Measurements from ENCODE around the gene SLC52A3. TPM values are rescaled to one million over a fixed set of nuclear protein-coding genes. Genes with fewer than 3 reads are reported as not detected.

The SLC52A3 gene
- total RNA-seq, 2 donors from 2014 or later = 15.6 to 19.7 TPM

GRCh38 chr20:774016-774659 lies 5.8 kb upstream of the SLC52A3 start:
- no peak overlapping the region for H3K27ac ChIP-seq
- H3K9ac ChIP-seq (ENCODE audit: low read depth in 2 of 2, low read length in 2 of 2) = peak overlapping the region; percentile 48 to 64
- no peak for DNase-seq
- TF ChIP-seq CTCF (IDR thresholded peaks at IDR 0.05) = no peak
- intact Hi-C loops (cut with DNase I) = no loop called here
- no peaks in the 10 kb centered on the region for H3K27me3 ChIP-seq
- no peaks in the 10 kb centered on the region for H3K9me3 ChIP-seq
- no peak overlapping the region for H3K4me3 ChIP-seq
- H3K4me1 ChIP-seq = no peaks in the 10 kb centered on the region
- H3K36me3 ChIP-seq = no peaks in the 10 kb centered on the region

- DNase-seq = no peak
- Histone ChIP-seq H3K9me3 (no peaks in the 10 kb centered on the region), H3K9ac (ENCODE audit: low read depth in 2 of 2, low read length in 2 of 2) (peak overlapping the region in 1 of 2 donors; percentile 19), H3K4me3 (no peak overlapping the region), H3K4me1 (no peaks in the 10 kb centered on the region), H3K36me3 (no peaks in the 10 kb centered on the region), H3K27me3 (no peaks in the 10 kb centered on the region), H3K27ac (no peak overlapping the region)
- no peak for TF ChIP-seq CTCF (IDR thresholded peaks at IDR 0.05)
- intact Hi-C loops (cut with DNase I) = no loop called here
Measured at GRCh38 chr20:772806-773205, 4.5 kb upstream of the SLC52A3 start.

GRCh38 chr20:771741-772464 lies 3.6 kb upstream of the SLC52A3 start:
- intact Hi-C loops (cut with DNase I) = no loop called here
- no peak overlapping the region for H3K27ac ChIP-seq
- H3K4me1 ChIP-seq = no peaks in the 10 kb centered on the region
- H3K36me3 ChIP-seq = no peaks in the 10 kb centered on the region
- no peaks in the 10 kb centered on the region for H3K9me3 ChIP-seq
- no peaks in the 10 kb centered on the region for H3K27me3 ChIP-seq
- no peak overlapping the region for H3K4me3 ChIP-seq
- peak overlapping the region; percentile 25 to 56 for H3K9ac ChIP-seq (ENCODE audit: low read depth in 2 of 2, low read length in 2 of 2)
- no peak for TF ChIP-seq CTCF (IDR thresholded peaks at IDR 0.05)
- DNase-seq = no peak

- Histone ChIP-seq H3K36me3 (no peaks in the 10 kb centered on the region), H3K9ac (ENCODE audit: low read depth in 2 of 2, low read length in 2 of 2) (no peak overlapping the region), H3K27ac (no peak overlapping the region), H3K4me3 (no peak overlapping the region), H3K27me3 (no peaks in the 10 kb centered on the region), H3K4me1 (no peaks in the 10 kb centered on the region), H3K9me3 (no peaks in the 10 kb centered on the region)
- no peak for TF ChIP-seq CTCF (IDR thresholded peaks at IDR 0.05)
- DNase-seq = no peak
- intact Hi-C loops (cut with DNase I) = no loop called here
Measured at GRCh38 chr20:770691-771090, 2.4 kb upstream of the SLC52A3 start.

GRCh38 chr20:766906-767305 lies 1.4 kb downstream of the SLC52A3 start:
- no peak overlapping the region for H3K4me3 ChIP-seq
- intact Hi-C loops (cut with DNase I) = no loop called here

More at GRCh38 chr20:766906-767305, 1.4 kb downstream of the SLC52A3 start:
- H3K9me3 ChIP-seq = no peaks in the 10 kb centered on the region
- H3K27me3 ChIP-seq = no peaks in the 10 kb centered on the region
- no peak overlapping the region for H3K27ac ChIP-seq
- no peaks in the 10 kb centered on the region for H3K4me1 ChIP-seq
- no peak for TF ChIP-seq CTCF (IDR thresholded peaks at IDR 0.05)
- H3K36me3 ChIP-seq = no peaks in the 10 kb centered on the region
- peak overlapping the region in 1 of 2 donors; percentile 12 for H3K9ac ChIP-seq (ENCODE audit: low read depth in 2 of 2, low read length in 2 of 2)
- DNase-seq = no peak
